ENCODE data around the gene RALY. TPM values are rescaled to one million over a fixed set of nuclear protein-coding genes. Genes with fewer than 3 reads are reported as not detected.

Gene RALY
- total RNA-seq, 2 experiments from 2014 or later = 204 to 209 TPM

- Mint-ChIP-seq H3K27ac (no peak overlapping the region), H3K27me3 (no peaks in the 10 kb centered on the region), H3K9me3 (no peaks in the 10 kb centered on the region), H3K4me3 (no peak overlapping the region), H3K4me1 (peaks cover 64% of the 10 kb centered on the region), H3K36me3 (ENCODE audit: low read depth) (peaks cover 23% of the 10 kb centered on the region)
- no peak for DNase-seq
- ChIA-PET POLR2A (interaction anchor here (0.8 to 2.9 kb wide), 4 partner anchors 16 to 331 kb away, joined by 3 to 12 read pairs (median 4); partner anchors contain the start of gene RALY), CTCF (interaction anchor here (0.7 kb wide), 1 partner anchor 18 kb away, joined by 3 read pairs; no protein-coding TSS in a partner anchor)
Measured at GRCh38 chr20:34011275-34011674, 17.6 kb downstream of the RALY start.

GRCh38 chr20:34012330-34012729, 18.6 kb downstream of the RALY start:
- CTCF ChIA-PET = interaction anchor here (1.0 kb wide), 1 partner anchor 10 kb away, joined by 4 read pairs; no protein-coding TSS in a partner anchor

GRCh38 chr20:34012735-34013134, 19.0 kb downstream of the RALY start:
- H3K27ac Mint-ChIP-seq = no peak overlapping the region

More at GRCh38 chr20:34012330-34012729, 18.6 kb downstream of the RALY start:
- Mint-ChIP-seq H3K27me3 (no peaks in the 10 kb centered on the region), H3K9me3 (no peaks in the 10 kb centered on the region), H3K4me1 (peaks cover 70% of the 10 kb centered on the region), H3K27ac (no peak overlapping the region), H3K4me3 (no peak overlapping the region), H3K36me3 (ENCODE audit: low read depth) (peaks cover 14% of the 10 kb centered on the region)
- no peak for DNase-seq
- POLR2A ChIA-PET = interaction anchor here (2.9 kb wide), 1 partner anchor 19 kb away, joined by 12 read pairs; the partner anchor contains the start of gene RALY

GRCh38 chr20:34013554-34013953, 19.8 kb downstream of the RALY start:
- ChIA-PET CTCF (no interaction called here), POLR2A (interaction anchor here (0.6 kb wide), 1 partner anchor 512 kb away, joined by 3 read pairs; no protein-coding TSS in a partner anchor)
- no peak overlapping the region for H3K27ac Mint-ChIP-seq
- no peak overlapping the region for H3K4me3 Mint-ChIP-seq
- peaks cover 8% of the 10 kb centered on the region for H3K36me3 Mint-ChIP-seq (ENCODE audit: low read depth)
- no peak for DNase-seq
- no peaks in the 10 kb centered on the region for H3K9me3 Mint-ChIP-seq
- H3K27me3 Mint-ChIP-seq = no peaks in the 10 kb centered on the region
- peaks cover 69% of the 10 kb centered on the region for H3K4me1 Mint-ChIP-seq

More at GRCh38 chr20:34012735-34013134, 19.0 kb downstream of the RALY start:
- no peak for DNase-seq
- Mint-ChIP-seq H3K4me1 (peaks cover 73% of the 10 kb centered on the region), H3K27me3 (no peaks in the 10 kb centered on the region), H3K36me3 (ENCODE audit: low read depth) (peaks cover 13% of the 10 kb centered on the region), H3K4me3 (no peak overlapping the region), H3K9me3 (no peaks in the 10 kb centered on the region)
- ChIA-PET POLR2A (interaction anchor here (0.6 to 2.9 kb wide), 2 partner anchors 20 to 511 kb away, joined by 3 to 12 read pairs; partner anchors contain the start of gene RALY), CTCF (interaction anchor here (1.0 kb wide), 1 partner anchor 10 kb away, joined by 4 read pairs; no protein-coding TSS in a partner anchor)

GRCh38 chr20:34014878-34015277, 21.2 kb downstream of the RALY start:
- H3K36me3 Mint-ChIP-seq (ENCODE audit: low read depth) = peaks cover 8% of the 10 kb centered on the region
- no peak overlapping the region for H3K27ac Mint-ChIP-seq
- no peak overlapping the region for H3K4me3 Mint-ChIP-seq
- H3K27me3 Mint-ChIP-seq = no peaks in the 10 kb centered on the region
- no peak for DNase-seq
- POLR2A ChIA-PET = no interaction called here
- CTCF ChIA-PET = no interaction called here
- no peaks in the 10 kb centered on the region for H3K9me3 Mint-ChIP-seq
- peaks cover 60% of the 10 kb centered on the region for H3K4me1 Mint-ChIP-seq

- ChIA-PET POLR2A (interaction anchor here (2.0 kb wide), 1 partner anchor 22 kb away, joined by 5 read pairs; the partner anchor contains the start of gene RALY), CTCF (interaction anchor here (0.6 kb wide), 1 partner anchor 95 kb away, joined by 3 read pairs; no protein-coding TSS in a partner anchor)
- H3K36me3 Mint-ChIP-seq (ENCODE audit: low read depth) = peaks cover 8% of the 10 kb centered on the region
- H3K4me1 Mint-ChIP-seq = peaks cover 59% of the 10 kb centered on the region
- no peak overlapping the region for H3K4me3 Mint-ChIP-seq
- no peak for DNase-seq
- H3K27ac Mint-ChIP-seq = no peak overlapping the region
- no peaks in the 10 kb centered on the region for H3K9me3 Mint-ChIP-seq
- no peaks in the 10 kb centered on the region for H3K27me3 Mint-ChIP-seq
Measured at GRCh38 chr20:34015401-34016335, 22.0 kb downstream of the RALY start.

- Mint-ChIP-seq H3K9me3 (no peaks in the 10 kb centered on the region), H3K27me3 (no peaks in the 10 kb centered on the region), H3K36me3 (ENCODE audit: low read depth) (peaks cover 8% of the 10 kb centered on the region), H3K27ac (no peak overlapping the region), H3K4me1 (peaks cover 57% of the 10 kb centered on the region), H3K4me3 (no peak overlapping the region)
- no peak for DNase-seq
- POLR2A ChIA-PET = interaction anchor here (2.0 kb wide), 1 partner anchor 23 kb away, joined by 5 read pairs; the partner anchor contains the start of gene RALY
- CTCF ChIA-PET = interaction anchor here (0.6 to 0.9 kb wide), 2 partner anchors 12 to 96 kb away, joined by 3 read pairs; no protein-coding TSS in a partner anchor
Measured at GRCh38 chr20:34016736-34017135, 23.0 kb downstream of the RALY start.

GRCh38 chr20:34017610-34018009, 23.9 kb downstream of the RALY start:
- no peak overlapping the region for H3K4me3 Mint-ChIP-seq
- ChIA-PET POLR2A (interaction anchor here (2.0 kb wide), 1 partner anchor 24 kb away, joined by 5 read pairs; the partner anchor contains the start of gene RALY), CTCF (interaction anchor here (0.9 kb wide), 1 partner anchor 13 kb away, joined by 3 read pairs; no protein-coding TSS in a partner anchor)
- H3K4me1 Mint-ChIP-seq = peaks cover 61% of the 10 kb centered on the region
- DNase-seq = no peak
- H3K9me3 Mint-ChIP-seq = no peaks in the 10 kb centered on the region
- peaks cover 12% of the 10 kb centered on the region for H3K36me3 Mint-ChIP-seq (ENCODE audit: low read depth)
- H3K27me3 Mint-ChIP-seq = no peaks in the 10 kb centered on the region
- H3K27ac Mint-ChIP-seq = no peak overlapping the region

GRCh38 chr20:34018166-34018565, 24.5 kb downstream of the RALY start:
- ChIA-PET POLR2A (no interaction called here), CTCF (no interaction called here)

GRCh38 chr20:34022151-34022838, 28.6 kb downstream of the RALY start:
- no peak for DNase-seq
- peak overlapping the region; percentile 52 for H3K27ac Mint-ChIP-seq

More at GRCh38 chr20:34018166-34018565, 24.5 kb downstream of the RALY start:
- peaks cover 15% of the 10 kb centered on the region for H3K36me3 Mint-ChIP-seq (ENCODE audit: low read depth)
- H3K4me1 Mint-ChIP-seq = peaks cover 62% of the 10 kb centered on the region
- no peaks in the 10 kb centered on the region for H3K9me3 Mint-ChIP-seq
- H3K27me3 Mint-ChIP-seq = no peaks in the 10 kb centered on the region
- H3K4me3 Mint-ChIP-seq = no peak overlapping the region
- DNase-seq = no peak
- H3K27ac Mint-ChIP-seq = no peak overlapping the region

GRCh38 chr20:34022839-34023234, 29.1 kb downstream of the RALY start:
- no peaks in the 10 kb centered on the region for H3K9me3 Mint-ChIP-seq
- no peak for DNase-seq
- H3K27me3 Mint-ChIP-seq = no peaks in the 10 kb centered on the region
- CTCF ChIA-PET = interaction anchor here (1.2 to 1.8 kb wide), 5 partner anchors 10 to 231 kb away, joined by 3 to 9 read pairs (median 4); partner anchors contain the start of genes EIF2S2 and RALY
- peaks cover 50% of the 10 kb centered on the region for H3K4me1 Mint-ChIP-seq
- POLR2A ChIA-PET = no interaction called here
- no peak overlapping the region for H3K27ac Mint-ChIP-seq
- no peak overlapping the region for H3K4me3 Mint-ChIP-seq
- H3K36me3 Mint-ChIP-seq (ENCODE audit: low read depth) = peaks cover 12% of the 10 kb centered on the region

More at GRCh38 chr20:34022151-34022838, 28.6 kb downstream of the RALY start:
- CTCF ChIA-PET = interaction anchor here (1.0 to 1.8 kb wide), 7 partner anchors 9 to 230 kb away, joined by 3 to 9 read pairs (median 3); partner anchors contain the start of genes EIF2S2 and RALY
- POLR2A ChIA-PET = no interaction called here
- Mint-ChIP-seq H3K27me3 (no peaks in the 10 kb centered on the region), H3K9me3 (no peaks in the 10 kb centered on the region), H3K4me1 (peaks cover 50% of the 10 kb centered on the region), H3K4me3 (no peak overlapping the region), H3K36me3 (ENCODE audit: low read depth) (peaks cover 11% of the 10 kb centered on the region)

GRCh38 chr20:34023937-34024722, 30.4 kb downstream of the RALY start:
- Mint-ChIP-seq H3K9me3 (no peaks in the 10 kb centered on the region), H3K36me3 (ENCODE audit: low read depth) (peaks cover 12% of the 10 kb centered on the region), H3K27ac (no peak overlapping the region), H3K4me1 (peaks cover 50% of the 10 kb centered on the region), H3K4me3 (no peak overlapping the region), H3K27me3 (no peaks in the 10 kb centered on the region)
- DNase-seq = no peak
- POLR2A ChIA-PET = no interaction called here
- CTCF ChIA-PET = no interaction called here
